WTC11 (cell line): Measurements from ENCODE around the gene L1CAM. TPM values are rescaled to one million over a fixed set of nuclear protein-coding genes. Genes with fewer than 3 reads are reported as not detected.
A peak's percentile ranks its signal among the peaks of the same experiment; 100 is the strongest.

Experiments used
- ATAC-seq: fragments of 200-7000 bp; cut with Tn5 transposase; 2 replicates; pipeline ENCODE4 v1.10.0; 2021; ENCODE audit warnings: mild to moderate bottlenecking, moderate library complexity
- Bru-seq: library from RNA; stranded (reverse); fragments of 400-500 nt; gene quantifications from one replicate; lab custom pipeline; 2021; lab: Mats Ljungman, UMichigan
- CTCF ChIA-PET: fragments of 300-600 bp; sonication (Branson Sonifier 250); formaldehyde crosslinking; loops from one replicate; lab custom pipeline; 2021; ENCODE audit warnings: antibody characterized with exemption; lab: Charles Lee
- POLR2A ChIA-PET: fragments of 350-600 bp; sonication (Branson Sonifier 250); formaldehyde crosslinking; loops from one replicate; lab custom pipeline; 2021; ENCODE audit warnings: antibody characterized with exemption; lab: Charles Lee
- DNase-seq: peaks from one replicate; pipeline ENCODE4 v3.0.0; 2021; ENCODE audit warnings: low spot score
- H3K27ac Mint-ChIP-seq: 2 replicates; pipeline ENCODE4 v1.8.0; 2021; ENCODE audit warnings: mixed read lengths
- H3K27me3 Mint-ChIP-seq: 2 replicates; pipeline ENCODE4 v1.8.0; 2021; ENCODE audit warnings: low read depth, mild to moderate bottlenecking, moderate library complexity, mixed read lengths
- H3K36me3 Mint-ChIP-seq: 2 replicates; pipeline ENCODE4 v1.8.0; 2021; ENCODE audit warnings: mixed read lengths
- H3K4me1 Mint-ChIP-seq: 2 replicates; pipeline ENCODE4 v1.8.0; 2022; ENCODE audit warnings: mixed read lengths
- H3K4me3 Mint-ChIP-seq: 2 replicates; pipeline ENCODE4 v1.8.0; 2021; ENCODE audit warnings: mild to moderate bottlenecking, moderate library complexity, mixed read lengths
- H3K9me3 Mint-ChIP-seq: 2 replicates; pipeline ENCODE4 v1.8.0; 2021; ENCODE audit warnings: mixed read lengths
- IRF2 ChIP-seq: sonication (generic); formaldehyde crosslinking; IDR thresholded peaks from 2 replicates; pipeline ENCODE4 v1.8.0; 2022; ENCODE audit warnings: low read depth, missing genetic modification reagents, borderline replicate concordance
- OVOL2 ChIP-seq: fragments of 250-450 bp; sonication (Bioruptor Pico); IDR thresholded peaks from 2 replicates; pipeline ENCODE4 v1.9.0; 2021; ENCODE audit warnings: mild to moderate bottlenecking, borderline replicate concordance
- RELA ChIP-seq: sonication (generic); formaldehyde crosslinking; IDR thresholded peaks from 2 replicates; pipeline ENCODE4 v1.8.1; 2022; ENCODE audit warnings: missing genetic modification reagents, mild to moderate bottlenecking, borderline replicate concordance
- TP53 ChIP-seq: sonication (generic); formaldehyde crosslinking; IDR thresholded peaks from 2 replicates; pipeline ENCODE4 v1.8.1; 2023; ENCODE audit warnings: mild to moderate bottlenecking, missing genetic modification reagents
- ZNF263 ChIP-seq: sonication (generic); formaldehyde crosslinking; IDR thresholded peaks from 2 replicates; pipeline ENCODE4 v1.8.1; 2022; ENCODE audit warnings: low read depth, mild to moderate bottlenecking, moderate library complexity, missing genetic modification reagents
- long read RNA-seq, 3 experiments: library from RNA in 1 of 3; library from capped mRNA in 1 of 3; library from polyadenylated mRNA in 1 of 3; unstranded in 2 of 3; stranded (forward) in 1 of 3; transcript quantifications; one replicate each; pipeline ENCODE4 v2.0.0, GENCODE V29; 2021
- total RNA-seq: library from RNA; stranded (reverse); gene quantifications from 3 replicates; pipeline ENCODE4 v1.2.3, GENCODE V29; 2021
- TF ChIP-seq, protein P1 (sequence below): fragments of 250-450 bp; sonication (Bioruptor Pico); IDR thresholded peaks from 2 replicates; pipeline ENCODE4 v1.8.0; 2021; ENCODE audit warnings: mild to moderate bottlenecking
- TF ChIP-seq, protein P2 (sequence below): sonication (generic); formaldehyde crosslinking; conservative IDR thresholded peaks from 2 replicates; pipeline ENCODE4 v1.8.1; 2023; ENCODE audit warnings: mild to moderate bottlenecking, low read depth, missing genetic modification reagents, moderate library complexity
- TF ChIP-seq, protein P3 (sequence below): sonication (generic); formaldehyde crosslinking; IDR thresholded peaks from 2 replicates; pipeline ENCODE4 v1.8.1; 2022; ENCODE audit warnings: mild to moderate bottlenecking, moderate library complexity, missing genetic modification reagents
- TF ChIP-seq, protein P4 (sequence below): sonication (generic); formaldehyde crosslinking; IDR thresholded peaks from 2 replicates; pipeline ENCODE4 v1.8.0; 2023; ENCODE audit warnings: mild to moderate bottlenecking, missing genetic modification reagents
- TF ChIP-seq, protein P5 (sequence below): fragments of 250-450 bp; sonication (Bioruptor Pico); IDR thresholded peaks from 2 replicates; pipeline ENCODE4 v1.9.0; 2021; ENCODE audit warnings: mild to moderate bottlenecking, borderline replicate concordance
- TF ChIP-seq, protein P6 (sequence below): fragments of 250-450 bp; sonication (Bioruptor Pico); IDR thresholded peaks from 2 replicates; pipeline ENCODE4 v1.9.0; 2021; ENCODE audit warnings: mild to moderate bottlenecking

The L1CAM gene, protein sequence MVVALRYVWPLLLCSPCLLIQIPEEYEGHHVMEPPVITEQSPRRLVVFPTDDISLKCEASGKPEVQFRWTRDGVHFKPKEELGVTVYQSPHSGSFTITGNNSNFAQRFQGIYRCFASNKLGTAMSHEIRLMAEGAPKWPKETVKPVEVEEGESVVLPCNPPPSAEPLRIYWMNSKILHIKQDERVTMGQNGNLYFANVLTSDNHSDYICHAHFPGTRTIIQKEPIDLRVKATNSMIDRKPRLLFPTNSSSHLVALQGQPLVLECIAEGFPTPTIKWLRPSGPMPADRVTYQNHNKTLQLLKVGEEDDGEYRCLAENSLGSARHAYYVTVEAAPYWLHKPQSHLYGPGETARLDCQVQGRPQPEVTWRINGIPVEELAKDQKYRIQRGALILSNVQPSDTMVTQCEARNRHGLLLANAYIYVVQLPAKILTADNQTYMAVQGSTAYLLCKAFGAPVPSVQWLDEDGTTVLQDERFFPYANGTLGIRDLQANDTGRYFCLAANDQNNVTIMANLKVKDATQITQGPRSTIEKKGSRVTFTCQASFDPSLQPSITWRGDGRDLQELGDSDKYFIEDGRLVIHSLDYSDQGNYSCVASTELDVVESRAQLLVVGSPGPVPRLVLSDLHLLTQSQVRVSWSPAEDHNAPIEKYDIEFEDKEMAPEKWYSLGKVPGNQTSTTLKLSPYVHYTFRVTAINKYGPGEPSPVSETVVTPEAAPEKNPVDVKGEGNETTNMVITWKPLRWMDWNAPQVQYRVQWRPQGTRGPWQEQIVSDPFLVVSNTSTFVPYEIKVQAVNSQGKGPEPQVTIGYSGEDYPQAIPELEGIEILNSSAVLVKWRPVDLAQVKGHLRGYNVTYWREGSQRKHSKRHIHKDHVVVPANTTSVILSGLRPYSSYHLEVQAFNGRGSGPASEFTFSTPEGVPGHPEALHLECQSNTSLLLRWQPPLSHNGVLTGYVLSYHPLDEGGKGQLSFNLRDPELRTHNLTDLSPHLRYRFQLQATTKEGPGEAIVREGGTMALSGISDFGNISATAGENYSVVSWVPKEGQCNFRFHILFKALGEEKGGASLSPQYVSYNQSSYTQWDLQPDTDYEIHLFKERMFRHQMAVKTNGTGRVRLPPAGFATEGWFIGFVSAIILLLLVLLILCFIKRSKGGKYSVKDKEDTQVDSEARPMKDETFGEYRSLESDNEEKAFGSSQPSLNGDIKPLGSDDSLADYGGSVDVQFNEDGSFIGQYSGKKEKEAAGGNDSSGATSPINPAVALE
- total RNA-seq (40.2 to 55.2 TPM (median 49.4 TPM) in 3 replicates), Bru-seq, nascent RNA (percentile 41 among the genes with signal in this experiment)
- long read RNA-seq, experiment 1, full-length matches to known transcripts: 73 of 109 reads
- long read RNA-seq, experiment 1, partial matches to known transcripts: 21 of 109 reads
- long read RNA-seq, experiment 1, other reads (novel, unspliced or antisense): 15 of 109 reads
- long read RNA-seq, experiment 2, full-length matches to known transcripts: 10 of 47 reads
- long read RNA-seq, experiment 2, partial matches to known transcripts: 12 of 47 reads
- long read RNA-seq, experiment 2, other reads (novel, unspliced or antisense): 25 of 47 reads
- long read RNA-seq, experiment 3, partial matches to known transcripts: 1 of 1 reads
- long read RNA-seq, experiment 3, other reads (novel, unspliced or antisense): 0 of 1 reads

DNA sequence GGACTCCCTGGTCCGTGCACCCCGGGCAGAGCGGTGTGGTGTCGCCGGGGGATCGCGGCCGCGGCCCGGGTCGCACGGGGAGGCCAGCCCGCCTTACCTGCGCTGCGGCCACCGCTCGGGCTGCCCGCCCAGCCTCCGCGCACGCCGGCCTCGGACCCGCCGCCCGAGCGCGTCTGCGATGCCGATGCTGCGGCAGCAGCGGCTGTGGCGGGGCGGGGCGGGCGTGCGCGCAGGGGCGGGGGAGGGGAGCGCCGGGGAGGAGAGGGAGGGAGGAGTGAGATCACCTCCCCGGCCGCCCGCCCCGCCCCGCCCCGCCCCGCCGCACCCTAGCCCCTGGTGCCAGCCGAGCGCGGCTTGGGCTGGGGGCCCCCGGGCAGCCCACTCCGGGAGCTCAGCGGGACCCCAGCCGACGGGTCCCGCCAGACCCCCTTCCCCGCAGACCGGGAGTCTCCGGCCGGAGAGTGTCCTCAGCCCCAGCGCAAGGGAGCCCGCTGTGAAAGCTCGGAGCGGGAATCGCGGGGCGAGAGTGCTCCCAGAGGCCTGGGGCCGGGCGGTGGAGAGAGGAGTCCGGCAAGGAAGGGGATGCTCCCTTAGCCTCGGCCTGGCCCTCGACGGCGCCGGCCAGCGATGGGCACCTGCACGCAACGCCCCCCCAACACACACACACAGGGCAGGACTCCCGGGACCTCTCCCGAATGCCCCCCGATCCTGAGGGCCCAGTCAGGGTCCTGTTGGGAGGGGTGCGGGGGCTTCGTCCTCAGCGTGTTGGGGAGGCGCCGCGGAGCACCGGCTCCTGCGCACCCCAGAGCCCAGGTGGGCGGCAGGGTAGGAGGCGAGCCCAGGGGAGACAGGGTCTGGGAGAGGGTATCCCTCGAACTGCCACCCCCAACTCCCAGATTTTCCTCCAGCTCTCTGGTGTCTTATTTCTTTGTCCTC lies at the start of gene L1CAM:
Gene L1CAM, minus strand, starts transcription at position 206 of the 936 bp plus-strand sequence. CDS start 10,337 bp downstream, outside the sequence.
- H3K27ac Mint-ChIP-seq: no peak within 1 kb of the TSS
- POLR2A ChIA-PET: interaction anchor here (0.6 to 1.5 kb wide), 4 partner anchors 23 to 237 kb away, joined by 3 to 5 read pairs (median 4); no protein-coding TSS in a partner anchor
- no peaks in the 10 kb centered on the region for H3K9me3 Mint-ChIP-seq
- H3K27me3 Mint-ChIP-seq: peaks cover 10% of the 10 kb centered on the region
- TF ChIP-seq ZNF263 (CRISPR knock-in tag) (peak; percentile 95), RELA (CRISPR knock-in tag) (no peak)
- peaks cover 24% of the 10 kb centered on the region for H3K4me1 Mint-ChIP-seq
- no peaks in the 10 kb centered on the region for H3K36me3 Mint-ChIP-seq
- ATAC-seq (peak; percentile 19), DNase-seq (peak; percentile 49)
- peak within 1 kb of the TSS; percentile 68 for H3K4me3 Mint-ChIP-seq
- CTCF ChIA-PET: interaction anchor here (0.9 to 2.9 kb wide), 8 partner anchors 11 to 217 kb away, joined by 3 to 15 read pairs (median 5); no protein-coding TSS in a partner anchor

DNA sequence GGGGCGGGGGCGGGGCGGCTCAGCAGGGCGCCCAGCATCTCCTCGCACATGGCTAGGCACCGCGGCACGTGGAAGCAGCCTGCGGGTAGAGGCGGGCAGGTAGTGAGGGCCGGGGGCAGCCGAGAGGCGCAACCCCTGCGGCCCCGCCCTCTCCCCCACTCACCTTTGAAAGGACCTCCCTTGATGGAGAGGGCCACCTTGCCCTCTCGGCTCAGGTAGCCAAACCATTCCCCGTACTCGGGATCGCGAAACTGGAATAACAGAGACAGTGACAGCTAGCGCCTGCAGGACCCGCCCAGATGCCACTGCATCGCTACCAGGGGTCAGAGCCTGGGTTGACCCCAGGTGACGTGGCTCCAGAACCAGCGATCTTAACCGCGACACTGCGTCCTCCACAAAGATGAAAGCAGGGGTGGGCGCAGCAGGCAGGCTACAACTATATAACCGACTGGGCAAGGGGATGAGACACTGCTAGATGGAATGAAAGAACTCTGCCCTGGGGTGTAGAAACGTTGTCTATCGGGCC lies 49.4 kb upstream of the L1CAM start:
- Mint-ChIP-seq H3K4me3 (peak overlapping the region; percentile 64), H3K4me1 (peaks cover 17% of the 10 kb centered on the region), H3K27ac (no peak overlapping the region), H3K36me3 (peaks cover 6% of the 10 kb centered on the region), H3K27me3 (no peaks in the 10 kb centered on the region), H3K9me3 (no peaks in the 10 kb centered on the region)
- ATAC-seq (peak; percentile 42), DNase-seq (peak; percentile 36)
- CTCF ChIA-PET: interaction anchor here (0.9 to 1.5 kb wide), 6 partner anchors 10 to 64 kb away, joined by 3 to 8 read pairs (median 3); partner anchors contain the start of genes ARHGAP4 and RENBP
- POLR2A ChIA-PET: interaction anchor here (0.9 to 1.3 kb wide), 3 partner anchors 9 to 36 kb away, joined by 3 read pairs; no protein-coding TSS in a partner anchor
- TF ChIP-seq, protein P1, sequence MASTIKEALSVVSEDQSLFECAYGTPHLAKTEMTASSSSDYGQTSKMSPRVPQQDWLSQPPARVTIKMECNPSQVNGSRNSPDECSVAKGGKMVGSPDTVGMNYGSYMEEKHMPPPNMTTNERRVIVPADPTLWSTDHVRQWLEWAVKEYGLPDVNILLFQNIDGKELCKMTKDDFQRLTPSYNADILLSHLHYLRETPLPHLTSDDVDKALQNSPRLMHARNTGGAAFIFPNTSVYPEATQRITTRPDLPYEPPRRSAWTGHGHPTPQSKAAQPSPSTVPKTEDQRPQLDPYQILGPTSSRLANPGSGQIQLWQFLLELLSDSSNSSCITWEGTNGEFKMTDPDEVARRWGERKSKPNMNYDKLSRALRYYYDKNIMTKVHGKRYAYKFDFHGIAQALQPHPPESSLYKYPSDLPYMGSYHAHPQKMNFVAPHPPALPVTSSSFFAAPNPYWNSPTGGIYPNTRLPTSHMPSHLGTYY (CRISPR knock-in tag): no peak
- TF ChIP-seq, protein P2, sequence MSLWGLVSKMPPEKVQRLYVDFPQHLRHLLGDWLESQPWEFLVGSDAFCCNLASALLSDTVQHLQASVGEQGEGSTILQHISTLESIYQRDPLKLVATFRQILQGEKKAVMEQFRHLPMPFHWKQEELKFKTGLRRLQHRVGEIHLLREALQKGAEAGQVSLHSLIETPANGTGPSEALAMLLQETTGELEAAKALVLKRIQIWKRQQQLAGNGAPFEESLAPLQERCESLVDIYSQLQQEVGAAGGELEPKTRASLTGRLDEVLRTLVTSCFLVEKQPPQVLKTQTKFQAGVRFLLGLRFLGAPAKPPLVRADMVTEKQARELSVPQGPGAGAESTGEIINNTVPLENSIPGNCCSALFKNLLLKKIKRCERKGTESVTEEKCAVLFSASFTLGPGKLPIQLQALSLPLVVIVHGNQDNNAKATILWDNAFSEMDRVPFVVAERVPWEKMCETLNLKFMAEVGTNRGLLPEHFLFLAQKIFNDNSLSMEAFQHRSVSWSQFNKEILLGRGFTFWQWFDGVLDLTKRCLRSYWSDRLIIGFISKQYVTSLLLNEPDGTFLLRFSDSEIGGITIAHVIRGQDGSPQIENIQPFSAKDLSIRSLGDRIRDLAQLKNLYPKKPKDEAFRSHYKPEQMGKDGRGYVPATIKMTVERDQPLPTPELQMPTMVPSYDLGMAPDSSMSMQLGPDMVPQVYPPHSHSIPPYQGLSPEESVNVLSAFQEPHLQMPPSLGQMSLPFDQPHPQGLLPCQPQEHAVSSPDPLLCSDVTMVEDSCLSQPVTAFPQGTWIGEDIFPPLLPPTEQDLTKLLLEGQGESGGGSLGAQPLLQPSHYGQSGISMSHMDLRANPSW: no peak
- TF ChIP-seq, protein P3, sequence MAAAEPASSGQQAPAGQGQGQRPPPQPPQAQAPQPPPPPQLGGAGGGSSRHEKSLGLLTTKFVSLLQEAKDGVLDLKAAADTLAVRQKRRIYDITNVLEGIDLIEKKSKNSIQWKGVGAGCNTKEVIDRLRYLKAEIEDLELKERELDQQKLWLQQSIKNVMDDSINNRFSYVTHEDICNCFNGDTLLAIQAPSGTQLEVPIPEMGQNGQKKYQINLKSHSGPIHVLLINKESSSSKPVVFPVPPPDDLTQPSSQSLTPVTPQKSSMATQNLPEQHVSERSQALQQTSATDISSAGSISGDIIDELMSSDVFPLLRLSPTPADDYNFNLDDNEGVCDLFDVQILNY (CRISPR knock-in tag): no peak
- TF ChIP-seq, protein P4, sequence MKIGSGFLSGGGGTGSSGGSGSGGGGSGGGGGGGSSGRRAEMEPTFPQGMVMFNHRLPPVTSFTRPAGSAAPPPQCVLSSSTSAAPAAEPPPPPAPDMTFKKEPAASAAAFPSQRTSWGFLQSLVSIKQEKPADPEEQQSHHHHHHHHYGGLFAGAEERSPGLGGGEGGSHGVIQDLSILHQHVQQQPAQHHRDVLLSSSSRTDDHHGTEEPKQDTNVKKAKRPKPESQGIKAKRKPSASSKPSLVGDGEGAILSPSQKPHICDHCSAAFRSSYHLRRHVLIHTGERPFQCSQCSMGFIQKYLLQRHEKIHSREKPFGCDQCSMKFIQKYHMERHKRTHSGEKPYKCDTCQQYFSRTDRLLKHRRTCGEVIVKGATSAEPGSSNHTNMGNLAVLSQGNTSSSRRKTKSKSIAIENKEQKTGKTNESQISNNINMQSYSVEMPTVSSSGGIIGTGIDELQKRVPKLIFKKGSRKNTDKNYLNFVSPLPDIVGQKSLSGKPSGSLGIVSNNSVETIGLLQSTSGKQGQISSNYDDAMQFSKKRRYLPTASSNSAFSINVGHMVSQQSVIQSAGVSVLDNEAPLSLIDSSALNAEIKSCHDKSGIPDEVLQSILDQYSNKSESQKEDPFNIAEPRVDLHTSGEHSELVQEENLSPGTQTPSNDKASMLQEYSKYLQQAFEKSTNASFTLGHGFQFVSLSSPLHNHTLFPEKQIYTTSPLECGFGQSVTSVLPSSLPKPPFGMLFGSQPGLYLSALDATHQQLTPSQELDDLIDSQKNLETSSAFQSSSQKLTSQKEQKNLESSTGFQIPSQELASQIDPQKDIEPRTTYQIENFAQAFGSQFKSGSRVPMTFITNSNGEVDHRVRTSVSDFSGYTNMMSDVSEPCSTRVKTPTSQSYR (CRISPR knock-in tag): no peak
- no peak for TF ChIP-seq OVOL2 (CRISPR knock-in tag)
- TF ChIP-seq TP53: no peak
- TF ChIP-seq, protein P5, sequence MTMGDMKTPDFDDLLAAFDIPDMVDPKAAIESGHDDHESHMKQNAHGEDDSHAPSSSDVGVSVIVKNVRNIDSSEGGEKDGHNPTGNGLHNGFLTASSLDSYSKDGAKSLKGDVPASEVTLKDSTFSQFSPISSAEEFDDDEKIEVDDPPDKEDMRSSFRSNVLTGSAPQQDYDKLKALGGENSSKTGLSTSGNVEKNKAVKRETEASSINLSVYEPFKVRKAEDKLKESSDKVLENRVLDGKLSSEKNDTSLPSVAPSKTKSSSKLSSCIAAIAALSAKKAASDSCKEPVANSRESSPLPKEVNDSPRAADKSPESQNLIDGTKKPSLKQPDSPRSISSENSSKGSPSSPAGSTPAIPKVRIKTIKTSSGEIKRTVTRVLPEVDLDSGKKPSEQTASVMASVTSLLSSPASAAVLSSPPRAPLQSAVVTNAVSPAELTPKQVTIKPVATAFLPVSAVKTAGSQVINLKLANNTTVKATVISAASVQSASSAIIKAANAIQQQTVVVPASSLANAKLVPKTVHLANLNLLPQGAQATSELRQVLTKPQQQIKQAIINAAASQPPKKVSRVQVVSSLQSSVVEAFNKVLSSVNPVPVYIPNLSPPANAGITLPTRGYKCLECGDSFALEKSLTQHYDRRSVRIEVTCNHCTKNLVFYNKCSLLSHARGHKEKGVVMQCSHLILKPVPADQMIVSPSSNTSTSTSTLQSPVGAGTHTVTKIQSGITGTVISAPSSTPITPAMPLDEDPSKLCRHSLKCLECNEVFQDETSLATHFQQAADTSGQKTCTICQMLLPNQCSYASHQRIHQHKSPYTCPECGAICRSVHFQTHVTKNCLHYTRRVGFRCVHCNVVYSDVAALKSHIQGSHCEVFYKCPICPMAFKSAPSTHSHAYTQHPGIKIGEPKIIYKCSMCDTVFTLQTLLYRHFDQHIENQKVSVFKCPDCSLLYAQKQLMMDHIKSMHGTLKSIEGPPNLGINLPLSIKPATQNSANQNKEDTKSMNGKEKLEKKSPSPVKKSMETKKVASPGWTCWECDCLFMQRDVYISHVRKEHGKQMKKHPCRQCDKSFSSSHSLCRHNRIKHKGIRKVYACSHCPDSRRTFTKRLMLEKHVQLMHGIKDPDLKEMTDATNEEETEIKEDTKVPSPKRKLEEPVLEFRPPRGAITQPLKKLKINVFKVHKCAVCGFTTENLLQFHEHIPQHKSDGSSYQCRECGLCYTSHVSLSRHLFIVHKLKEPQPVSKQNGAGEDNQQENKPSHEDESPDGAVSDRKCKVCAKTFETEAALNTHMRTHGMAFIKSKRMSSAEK (CRISPR knock-in tag): no peak
- TF ChIP-seq, protein P6, sequence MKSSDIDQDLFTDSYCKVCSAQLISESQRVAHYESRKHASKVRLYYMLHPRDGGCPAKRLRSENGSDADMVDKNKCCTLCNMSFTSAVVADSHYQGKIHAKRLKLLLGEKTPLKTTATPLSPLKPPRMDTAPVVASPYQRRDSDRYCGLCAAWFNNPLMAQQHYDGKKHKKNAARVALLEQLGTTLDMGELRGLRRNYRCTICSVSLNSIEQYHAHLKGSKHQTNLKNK (CRISPR knock-in tag): no peak
- TF ChIP-seq IRF2 (CRISPR knock-in tag): no peak
